Femur (tissue), 1 donor: ENCODE results near the gene DIP2B.
"Not testable (repeated sequence)": the region's sequence is repeated elsewhere in the genome, so short reads cannot be mapped to it uniquely, and the experiment has no call there.

Experiments used
- DNase-seq: peaks from one replicate; pipeline ENCODE4 v3.0.0-alpha.2; 2017

Gene DIP2B

GRCh38 chr12:50504798-50505674 lies at the start of gene DIP2B:
DIP2B (plus strand) TSS chr12:50504985; CDS start chr12:50505141, 156 bp downstream.
- DNase-seq, result peak; percentile 97

GRCh38 chr12:50458606-50459005 lies 46.2 kb upstream of the DIP2B start:
- DNase-seq, result no peak

GRCh38 chr12:50467439-50467838 lies 37.3 kb upstream of the DIP2B start:
- DNase-seq, result no peak

GRCh38 chr12:50477241-50477832 lies 27.4 kb upstream of the DIP2B start:
- DNase-seq, result no peak

- DNase-seq, result no peak
Measured at GRCh38 chr12:50482571-50482970, 22.2 kb upstream of the DIP2B start.

- DNase-seq, result no peak
Measured at GRCh38 chr12:50483488-50483887, 21.3 kb upstream of the DIP2B start.

- no peak for DNase-seq
Measured at GRCh38 chr12:50488801-50489200, 16.0 kb upstream of the DIP2B start.

GRCh38 chr12:50498119-50498518 lies 6.7 kb upstream of the DIP2B start:
- DNase-seq, result not testable (repeated sequence)

GRCh38 chr12:50505675-50506530 lies 1.1 kb downstream of the DIP2B start:
- peak; percentile 42 for DNase-seq

GRCh38 chr12:50506753-50507473 lies 2.1 kb downstream of the DIP2B start:
- DNase-seq, result no peak

GRCh38 chr12:50507474-50507838 lies 2.7 kb downstream of the DIP2B start:
- no peak for DNase-seq

- DNase-seq, result no peak
Measured at GRCh38 chr12:50507930-50508329, 3.1 kb downstream of the DIP2B start.

- DNase-seq, result no peak
Measured at GRCh38 chr12:50508414-50508813, 3.6 kb downstream of the DIP2B start.

- no peak for DNase-seq
Measured at GRCh38 chr12:50508970-50509663, 4.3 kb downstream of the DIP2B start.

GRCh38 chr12:50514526-50515276 lies 9.9 kb downstream of the DIP2B start:
- DNase-seq, result no peak

- DNase-seq, result no peak
Measured at GRCh38 chr12:50515587-50515986, 10.8 kb downstream of the DIP2B start.

GRCh38 chr12:50517421-50518048 lies 12.8 kb downstream of the DIP2B start:
- no peak for DNase-seq

- no peak for DNase-seq
Measured at GRCh38 chr12:50518090-50518489, 13.3 kb downstream of the DIP2B start.

GRCh38 chr12:50519353-50519752 lies 14.6 kb downstream of the DIP2B start:
- DNase-seq, result no peak

- no peak for DNase-seq
Measured at GRCh38 chr12:50520416-50521207, 15.8 kb downstream of the DIP2B start.
